IgD-negative memory B cell (primary cell): ENCODE data around the gene ANKRD11. TPM values are rescaled to one million over a fixed set of nuclear protein-coding genes. Genes with fewer than 3 reads are reported as not detected.

Experiments
- H3K27ac Mint-ChIP-seq, 3 donors: one replicate each; pipeline ENCODE4 v1.8.0; 2020 to 2022; ENCODE audit warnings: mild to moderate bottlenecking in 3 of 3, mixed read lengths in 3 of 3, moderate library complexity in 1 of 3
- H3K27me3 Mint-ChIP-seq: one replicate; pipeline ENCODE4 v1.8.0; 2021; ENCODE audit warnings: mixed read lengths
- H3K36me3 Mint-ChIP-seq: one replicate; pipeline ENCODE4 v1.8.0; 2020; ENCODE audit warnings: mild to moderate bottlenecking, mixed read lengths
- H3K4me1 Mint-ChIP-seq, 3 donors: one replicate each; pipeline ENCODE4 v1.8.0; 2020 to 2022; ENCODE audit warnings: mixed read lengths in 3 of 3, mild to moderate bottlenecking in 1 of 3
- H3K4me3 Mint-ChIP-seq, 4 donors: one replicate each; pipeline ENCODE4 v1.8.0; 2020 to 2022; ENCODE audit warnings: mild to moderate bottlenecking in 4 of 4, mixed read lengths in 4 of 4, moderate library complexity in 3 of 4
- H3K9me3 Mint-ChIP-seq, 3 donors: one replicate each; pipeline ENCODE4 v1.8.0; 2020 to 2021; ENCODE audit warnings: mixed read lengths in 3 of 3, mild to moderate bottlenecking in 1 of 3
- polyA plus RNA-seq: library from polyadenylated mRNA; unstranded; fragments of 300-500 nt; fragmentation: Illumina TruSeq; gene quantifications from one replicate; pipeline ENCODE4 v1.2.3, GENCODE V29; 2021

Gene ANKRD11
- polyA plus RNA-seq, 1 donor from 2014 or later: 11.6 TPM

- no peak overlapping the region for H3K4me3 Mint-ChIP-seq
- no peak overlapping the region for H3K27ac Mint-ChIP-seq
- H3K36me3 Mint-ChIP-seq: peaks cover 12% of the 10 kb centered on the region
- H3K27me3 Mint-ChIP-seq: no peaks in the 10 kb centered on the region
- H3K4me1 Mint-ChIP-seq: peaks cover 0 to 5% (median 0%) of the 10 kb centered on the region in 3 donors
- H3K9me3 Mint-ChIP-seq: no peaks in the 10 kb centered on the region
Observed at GRCh38 chr16:89517128-89517527, 26.8 kb upstream of the ANKRD11 start.

GRCh38 chr16:89512453-89512852 is 22.1 kb upstream of the ANKRD11 start:
- Mint-ChIP-seq H3K27me3 (no peaks in the 10 kb centered on the region), H3K4me1 (peaks cover 2 to 10% (median 6%) of the 10 kb centered on the region in 3 donors), H3K27ac (no peak overlapping the region), H3K36me3 (peaks cover 4% of the 10 kb centered on the region), H3K4me3 (no peak overlapping the region), H3K9me3 (no peaks in the 10 kb centered on the region)

DNA sequence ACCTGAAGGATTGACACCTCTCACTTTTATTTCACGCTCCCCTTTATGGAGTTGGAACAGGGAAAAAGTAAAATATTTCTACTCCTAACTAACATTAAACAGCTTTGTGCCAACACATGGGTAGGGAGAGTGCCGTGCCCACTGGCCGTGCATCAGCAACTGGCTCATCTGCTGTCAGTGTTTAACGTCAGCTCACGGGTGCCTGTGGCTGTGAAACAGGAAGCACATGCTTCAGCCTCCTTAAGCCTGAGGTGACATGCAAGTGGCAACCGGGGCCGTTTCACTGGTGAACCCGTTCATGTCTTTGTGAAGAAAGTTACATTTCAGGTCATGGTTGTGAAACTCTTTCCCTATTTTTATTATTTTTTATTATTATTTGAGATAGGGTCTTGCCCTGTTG is 21.0 kb upstream of the ANKRD11 start:
- Mint-ChIP-seq H3K27ac (peak overlapping the region in 2 of 3 donors; percentile 78 to 98), H3K4me1 (peaks cover 6 to 14% (median 6%) of the 10 kb centered on the region in 3 donors), H3K9me3 (no peaks in the 10 kb centered on the region), H3K4me3 (peak overlapping the region in 2 of 4 donors; percentile 66 to 85), H3K36me3 (peaks cover 4% of the 10 kb centered on the region), H3K27me3 (no peaks in the 10 kb centered on the region)

DNA sequence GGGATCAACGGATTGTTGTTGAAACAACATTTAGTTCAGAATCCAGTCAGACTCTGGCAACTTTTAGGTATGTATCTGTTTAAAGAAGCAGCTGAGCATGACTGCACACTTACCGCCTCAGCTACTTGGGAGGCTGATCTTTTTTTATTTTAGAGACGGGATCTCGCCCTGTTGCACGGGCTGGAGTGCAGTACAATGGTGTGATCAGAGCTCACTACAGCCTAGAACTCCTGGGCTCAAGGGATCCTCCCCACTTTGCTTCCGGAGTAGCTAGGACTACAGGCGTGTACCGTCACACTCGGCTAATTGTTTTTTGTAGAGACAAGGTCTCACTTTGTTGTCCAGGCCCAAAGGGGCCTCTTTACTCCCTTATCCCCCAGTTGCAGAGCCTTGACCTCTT is 20.2 kb upstream of the ANKRD11 start:
- Mint-ChIP-seq H3K4me1 (peaks cover 8 to 19% (median 14%) of the 10 kb centered on the region in 3 donors), H3K4me3 (peak overlapping the region in 1 of 4 donors; percentile 85), H3K9me3 (no peaks in the 10 kb centered on the region), H3K27ac (peak overlapping the region in 1 of 3 donors; percentile 98), H3K27me3 (no peaks in the 10 kb centered on the region), H3K36me3 (peaks cover 4% of the 10 kb centered on the region)

DNA sequence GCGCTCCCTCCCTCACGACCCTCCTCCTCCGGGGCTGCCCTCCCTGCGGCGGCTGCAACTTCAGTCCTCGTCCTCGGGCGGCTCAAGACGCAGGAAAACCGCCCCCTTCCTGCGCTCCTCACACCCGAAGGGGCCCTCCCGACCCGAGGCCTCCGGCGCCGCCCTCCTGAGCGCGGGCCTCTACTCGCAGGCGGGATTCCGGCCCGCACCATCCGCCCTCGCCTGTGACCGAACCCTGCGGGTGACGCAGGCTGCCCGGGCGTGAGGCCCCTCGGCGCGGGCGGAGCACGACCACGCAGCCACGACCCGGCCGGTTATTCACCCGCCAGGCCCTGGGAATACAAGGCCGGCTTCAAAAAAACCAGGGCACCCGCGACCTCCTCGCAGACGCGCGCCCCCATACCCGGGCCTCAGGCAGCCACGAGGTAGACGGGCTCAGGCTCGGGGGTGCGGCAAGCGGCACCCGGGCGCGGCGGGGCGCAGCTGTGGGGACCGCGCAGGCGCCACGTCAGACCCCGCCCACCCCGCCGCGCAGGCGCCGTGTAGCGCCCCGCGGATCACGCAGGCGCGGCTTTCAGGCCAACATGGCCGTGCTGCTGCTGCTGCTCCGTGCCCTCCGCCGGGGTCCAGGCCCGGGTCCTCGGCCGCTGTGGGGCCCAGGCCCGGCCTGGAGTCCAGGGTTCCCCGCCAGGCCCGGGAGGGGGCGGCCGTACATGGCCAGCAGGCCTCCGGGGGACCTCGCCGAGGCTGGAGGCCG is 17.7 kb upstream of the ANKRD11 start, which contains the start of gene SPG7:
TSS of gene SPG7 (plus strand) at position 570 of the 757 bp plus-strand sequence. CDS start at position 585, 15 bp downstream.
- H3K27me3 Mint-ChIP-seq: no peaks in the 10 kb centered on the region
- no peaks in the 10 kb centered on the region for H3K36me3 Mint-ChIP-seq

DNA sequence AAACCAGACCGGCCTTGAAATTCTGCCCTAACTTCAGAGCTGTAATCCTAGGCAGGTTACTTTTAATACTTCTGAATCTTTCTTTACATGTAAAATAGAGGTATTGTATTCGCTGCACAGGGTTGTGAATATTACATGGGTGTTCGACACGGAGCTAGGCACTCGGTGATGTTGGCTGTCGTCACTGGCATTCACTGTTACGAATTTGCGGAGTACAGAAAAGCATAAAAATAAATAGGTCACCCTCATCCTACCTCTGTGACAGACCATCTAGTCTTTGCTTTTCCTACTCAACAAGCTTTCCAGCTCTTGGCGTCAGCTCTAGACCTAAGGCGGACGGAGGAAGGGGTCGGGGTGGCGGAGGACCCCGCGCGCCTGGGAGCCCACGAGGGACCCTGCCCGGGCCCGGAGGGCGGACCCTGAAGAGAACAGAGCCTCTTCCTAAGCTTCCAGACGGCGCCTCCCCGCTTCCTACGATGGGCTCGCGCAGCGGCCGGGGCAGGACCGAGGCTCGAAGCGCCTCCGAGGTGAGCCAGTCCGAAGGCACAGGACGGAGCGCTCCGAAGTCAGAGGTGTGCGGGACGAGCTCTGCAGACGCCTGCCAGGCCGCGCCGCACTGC is 17.0 kb upstream of the ANKRD11 start:
- H3K27ac Mint-ChIP-seq: peak overlapping the region; percentile 57 to 81 (median 80)
- peak overlapping the region; percentile 77 to 87 (median 84) for H3K4me3 Mint-ChIP-seq
- H3K9me3 Mint-ChIP-seq: no peaks in the 10 kb centered on the region
- no peaks in the 10 kb centered on the region for H3K36me3 Mint-ChIP-seq
- H3K4me1 Mint-ChIP-seq: peaks cover 16 to 21% (median 21%) of the 10 kb centered on the region in 3 donors
- H3K27me3 Mint-ChIP-seq: no peaks in the 10 kb centered on the region

More for the DNA sequence above, 17.7 kb upstream of the ANKRD11 start, which contains the start of gene SPG7:
- Mint-ChIP-seq H3K4me3 (peak within 1 kb of the TSS; percentile 90 to 99 (median 96)), H3K4me1 (peaks cover 16 to 21% (median 21%) of the 10 kb centered on the region in 3 donors), H3K9me3 (no peaks in the 10 kb centered on the region), H3K27ac (peak within 1 kb of the TSS; percentile 94 to 98 (median 97))

- peak overlapping the region; percentile 77 to 87 (median 84) for H3K4me3 Mint-ChIP-seq
- H3K36me3 Mint-ChIP-seq: no peaks in the 10 kb centered on the region
- H3K9me3 Mint-ChIP-seq: no peaks in the 10 kb centered on the region
- H3K27ac Mint-ChIP-seq: peak overlapping the region; percentile 57 to 81 (median 80)
- no peaks in the 10 kb centered on the region for H3K27me3 Mint-ChIP-seq
- H3K4me1 Mint-ChIP-seq: peaks cover 16 to 21% (median 21%) of the 10 kb centered on the region in 3 donors
Observed at GRCh38 chr16:89506791-89507191, 16.4 kb upstream of the ANKRD11 start.

GRCh38 chr16:89506113-89506504 is 15.7 kb upstream of the ANKRD11 start:
- H3K4me1 Mint-ChIP-seq: peaks cover 16 to 21% (median 21%) of the 10 kb centered on the region in 3 donors
- H3K27me3 Mint-ChIP-seq: no peaks in the 10 kb centered on the region
- no peaks in the 10 kb centered on the region for H3K9me3 Mint-ChIP-seq
- H3K4me3 Mint-ChIP-seq: peak overlapping the region; percentile 58 to 90 (median 82)
- peak overlapping the region; percentile 57 to 93 (median 90) for H3K27ac Mint-ChIP-seq
- H3K36me3 Mint-ChIP-seq: peaks cover 2% of the 10 kb centered on the region

DNA sequence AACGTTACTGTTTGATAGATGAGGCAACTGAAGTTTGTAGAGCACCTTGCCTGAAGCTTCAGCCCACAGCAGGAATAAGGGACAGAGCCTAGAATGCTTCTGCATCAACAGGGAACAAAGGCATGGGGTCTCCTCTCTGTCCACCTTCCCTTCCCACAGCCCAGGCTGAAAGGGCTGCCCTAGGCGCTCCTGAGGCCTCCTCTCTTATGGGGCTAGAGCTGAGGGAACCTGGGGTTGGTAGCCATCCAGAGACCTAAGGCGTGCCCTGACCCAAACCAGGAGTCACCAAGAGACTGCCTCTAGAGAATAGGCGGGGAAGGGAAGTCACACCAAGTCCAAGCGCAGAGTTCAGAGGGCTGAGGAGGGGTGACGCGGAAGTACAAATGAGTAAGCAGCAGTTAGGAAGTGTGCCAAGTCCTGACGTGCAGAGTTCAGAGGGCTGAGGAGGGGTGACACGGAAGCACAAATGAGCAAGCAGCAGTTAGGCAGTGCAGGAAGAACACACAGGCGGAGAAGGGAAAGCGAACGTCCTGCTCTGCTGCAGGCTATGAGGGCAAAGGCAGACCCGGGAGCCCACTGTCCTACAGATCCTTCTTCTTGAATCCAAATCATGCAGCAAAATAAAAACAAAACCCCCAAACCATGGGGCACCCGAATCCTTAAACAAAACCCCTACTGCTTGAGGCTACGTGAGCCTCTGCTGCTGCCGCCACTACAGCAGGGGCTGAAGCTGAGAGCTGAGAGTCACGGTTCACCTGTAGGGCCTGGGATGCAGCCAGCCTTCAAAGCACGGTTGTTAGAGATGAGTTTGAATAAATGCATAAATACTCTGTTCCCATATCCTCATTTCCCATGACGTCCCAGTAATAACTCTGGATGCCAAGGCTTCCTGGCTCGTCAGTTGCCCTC is 15.1 kb upstream of the ANKRD11 start:
- Mint-ChIP-seq H3K4me3 (peak overlapping the region; percentile 58 to 90 (median 82)), H3K36me3 (peaks cover 2% of the 10 kb centered on the region), H3K9me3 (no peaks in the 10 kb centered on the region), H3K4me1 (peaks cover 16 to 21% (median 21%) of the 10 kb centered on the region in 3 donors), H3K27me3 (no peaks in the 10 kb centered on the region), H3K27ac (peak overlapping the region; percentile 57 to 93 (median 83))

DNA sequence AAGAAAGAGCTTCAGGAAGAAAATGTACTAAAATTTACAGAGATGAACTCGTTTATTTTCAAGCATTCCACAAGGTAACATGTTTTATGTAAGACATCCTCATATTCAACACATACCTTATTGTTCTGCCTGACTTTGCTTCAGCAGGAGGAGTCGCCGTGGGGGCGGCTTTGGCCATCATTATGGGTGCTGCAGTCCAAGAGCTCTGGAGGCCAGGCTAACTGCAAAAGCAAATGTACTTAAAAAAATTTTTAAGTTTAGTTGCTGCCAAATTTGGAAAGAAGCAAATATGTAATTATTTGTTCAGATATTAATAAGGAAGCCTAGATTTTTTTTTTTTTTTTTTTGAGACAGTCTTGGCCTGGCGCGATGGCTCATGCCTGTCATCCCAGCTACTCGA is 13.7 kb upstream of the ANKRD11 start:
- Mint-ChIP-seq H3K27ac (peak overlapping the region in 1 of 3 donors; percentile 57), H3K4me3 (peak overlapping the region in 2 of 4 donors; percentile 22 to 46), H3K27me3 (no peaks in the 10 kb centered on the region), H3K9me3 (no peaks in the 10 kb centered on the region), H3K36me3 (peaks cover 2% of the 10 kb centered on the region), H3K4me1 (peaks cover 15 to 21% (median 20%) of the 10 kb centered on the region in 3 donors)

- Mint-ChIP-seq H3K9me3 (no peaks in the 10 kb centered on the region), H3K4me1 (peaks cover 9 to 18% (median 16%) of the 10 kb centered on the region in 3 donors), H3K36me3 (peaks cover 2% of the 10 kb centered on the region), H3K4me3 (no peak overlapping the region), H3K27me3 (no peaks in the 10 kb centered on the region), H3K27ac (peak overlapping the region; percentile 39 to 88 (median 45))
Observed at GRCh38 chr16:89502081-89502843, 11.9 kb upstream of the ANKRD11 start.

GRCh38 chr16:89499767-89500166 is 9.4 kb upstream of the ANKRD11 start:
- peaks cover 0 to 4% (median 0%) of the 10 kb centered on the region in 3 donors for H3K4me1 Mint-ChIP-seq

GRCh38 chr16:89498839-89499238 is 8.5 kb upstream of the ANKRD11 start:
- Mint-ChIP-seq H3K27ac (no peak overlapping the region), H3K4me1 (peaks cover 0 to under 1% (median 0%) of the 10 kb centered on the region in 3 donors), H3K4me3 (no peak overlapping the region), H3K36me3 (peaks cover 2% of the 10 kb centered on the region), H3K9me3 (no peaks in the 10 kb centered on the region), H3K27me3 (no peaks in the 10 kb centered on the region)

More at GRCh38 chr16:89499767-89500166, 9.4 kb upstream of the ANKRD11 start:
- H3K9me3 Mint-ChIP-seq: no peaks in the 10 kb centered on the region
- no peak overlapping the region for H3K4me3 Mint-ChIP-seq
- H3K27ac Mint-ChIP-seq: peak overlapping the region in 2 of 3 donors; percentile 58 to 67
- peaks cover 2% of the 10 kb centered on the region for H3K36me3 Mint-ChIP-seq
- H3K27me3 Mint-ChIP-seq: no peaks in the 10 kb centered on the region

- Mint-ChIP-seq H3K27me3 (no peaks in the 10 kb centered on the region), H3K9me3 (no peaks in the 10 kb centered on the region), H3K4me1 (peaks cover 5 to 17% (median 8%) of the 10 kb centered on the region in 3 donors), H3K27ac (peak overlapping the region in 1 of 3 donors; percentile 40), H3K4me3 (peak overlapping the region in 1 of 4 donors; percentile 63), H3K36me3 (no peaks in the 10 kb centered on the region)
Observed at GRCh38 chr16:89495121-89495520, 4.8 kb upstream of the ANKRD11 start.
